ENCODE data around the gene NOPCHAP1.

The NOPCHAP1 gene

DNA sequence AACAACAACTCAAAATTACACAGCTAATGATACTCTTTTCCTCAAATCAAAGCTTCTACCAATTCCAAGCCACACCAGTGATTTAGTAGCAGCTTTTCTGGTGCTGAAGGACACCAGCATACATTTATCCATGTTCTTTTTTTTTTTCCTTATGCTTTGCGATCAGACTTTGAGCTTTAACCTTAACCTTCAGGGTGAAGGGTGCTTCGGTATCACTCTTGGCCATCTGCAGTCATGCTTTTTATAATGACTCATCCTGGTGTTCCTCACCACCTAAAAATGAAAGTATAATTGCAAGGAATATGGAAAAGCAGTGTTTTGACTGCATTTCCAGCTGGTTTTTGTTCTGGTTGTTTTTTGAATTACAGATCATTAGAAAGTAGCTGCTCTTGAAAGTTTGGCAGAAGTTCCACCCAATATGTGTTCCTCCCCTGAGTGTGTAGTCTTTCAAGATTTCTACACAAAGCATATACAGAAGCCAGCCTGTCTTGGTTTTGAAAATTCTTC is 26.7 kb upstream of the NOPCHAP1 start:
- H3K4me1 ChIP-seq (ENCODE audit: control insufficient read depth in 1 of 2, insufficient read depth in 1 of 2, low read depth in 1 of 2, low read length in 1 of 2), result peaks cover 11 to 14% of the 10 kb centered on the region in 2 experiments
- no peaks in the 10 kb centered on the region for H3K9me3 ChIP-seq
- H3K27me3 ChIP-seq, result peaks cover 91% of the 10 kb centered on the region
- H3K27ac ChIP-seq, result no peak overlapping the region
- no peak overlapping the region for H3K4me3 ChIP-seq (ENCODE audit: low read depth in 1 of 2, low read length in 1 of 2)
- H3K36me3 ChIP-seq, result no peaks in the 10 kb centered on the region
- TF ChIP-seq, protein P1, sequence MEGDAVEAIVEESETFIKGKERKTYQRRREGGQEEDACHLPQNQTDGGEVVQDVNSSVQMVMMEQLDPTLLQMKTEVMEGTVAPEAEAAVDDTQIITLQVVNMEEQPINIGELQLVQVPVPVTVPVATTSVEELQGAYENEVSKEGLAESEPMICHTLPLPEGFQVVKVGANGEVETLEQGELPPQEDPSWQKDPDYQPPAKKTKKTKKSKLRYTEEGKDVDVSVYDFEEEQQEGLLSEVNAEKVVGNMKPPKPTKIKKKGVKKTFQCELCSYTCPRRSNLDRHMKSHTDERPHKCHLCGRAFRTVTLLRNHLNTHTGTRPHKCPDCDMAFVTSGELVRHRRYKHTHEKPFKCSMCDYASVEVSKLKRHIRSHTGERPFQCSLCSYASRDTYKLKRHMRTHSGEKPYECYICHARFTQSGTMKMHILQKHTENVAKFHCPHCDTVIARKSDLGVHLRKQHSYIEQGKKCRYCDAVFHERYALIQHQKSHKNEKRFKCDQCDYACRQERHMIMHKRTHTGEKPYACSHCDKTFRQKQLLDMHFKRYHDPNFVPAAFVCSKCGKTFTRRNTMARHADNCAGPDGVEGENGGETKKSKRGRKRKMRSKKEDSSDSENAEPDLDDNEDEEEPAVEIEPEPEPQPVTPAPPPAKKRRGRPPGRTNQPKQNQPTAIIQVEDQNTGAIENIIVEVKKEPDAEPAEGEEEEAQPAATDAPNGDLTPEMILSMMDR (IDR thresholded peaks at IDR 0.05), result no peak

DNA sequence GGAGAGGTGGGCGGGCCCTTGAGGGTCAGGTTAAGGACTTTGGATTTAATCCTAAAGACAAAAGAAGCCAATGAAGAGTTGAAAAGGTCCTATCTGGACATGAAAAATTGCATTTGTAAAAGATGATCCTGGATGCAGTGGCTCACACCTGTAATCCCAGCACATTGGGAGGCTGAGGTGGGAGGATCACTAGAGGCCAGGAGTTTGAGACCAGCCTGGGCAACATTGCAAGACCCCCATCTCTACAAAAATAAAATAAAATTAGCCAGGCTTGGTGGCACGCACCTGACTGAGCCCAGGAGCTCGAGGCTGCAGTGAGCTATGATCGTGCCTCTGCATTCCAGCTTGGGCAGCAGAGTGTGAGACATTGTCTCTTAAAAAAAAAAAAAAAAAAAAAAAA is 25.7 kb upstream of the NOPCHAP1 start:
- Histone ChIP-seq H3K4me3 (ENCODE audit: low read depth in 1 of 2, low read length in 1 of 2) (no peak overlapping the region), H3K4me1 (ENCODE audit: control insufficient read depth in 1 of 2, insufficient read depth in 1 of 2, low read depth in 1 of 2, low read length in 1 of 2) (peaks cover 11 to 14% of the 10 kb centered on the region in 2 experiments), H3K27ac (no peak overlapping the region), H3K27me3 (peaks cover 86% of the 10 kb centered on the region), H3K9me3 (no peaks in the 10 kb centered on the region), H3K36me3 (no peaks in the 10 kb centered on the region)
- TF ChIP-seq, protein P1 (IDR thresholded peaks at IDR 0.05), result no peak

DNA sequence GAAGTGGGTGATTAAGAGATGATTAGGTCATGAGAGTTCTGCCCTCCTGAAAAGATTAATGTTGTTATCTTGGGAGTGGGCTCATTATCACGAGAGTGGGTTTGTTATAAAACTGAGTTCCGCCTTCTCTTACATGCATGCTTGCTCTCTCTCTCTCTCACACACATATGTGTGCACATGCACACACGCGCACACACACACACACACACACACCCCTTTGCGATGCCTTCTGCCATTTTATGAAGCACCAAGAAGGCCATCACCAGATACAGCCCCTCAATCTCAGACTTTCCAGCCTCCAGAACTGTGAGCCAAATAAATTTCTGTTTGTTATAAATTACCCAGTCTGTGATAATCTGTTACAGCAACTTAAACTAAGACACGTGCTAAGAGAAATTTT is 22.4 kb upstream of the NOPCHAP1 start:
- Histone ChIP-seq H3K27ac (no peak overlapping the region), H3K27me3 (peaks cover 53% of the 10 kb centered on the region), H3K4me1 (ENCODE audit: control insufficient read depth in 1 of 2, insufficient read depth in 1 of 2, low read depth in 1 of 2, low read length in 1 of 2) (peaks cover 1 to 3% of the 10 kb centered on the region in 2 experiments), H3K36me3 (no peaks in the 10 kb centered on the region), H3K4me3 (ENCODE audit: low read depth in 1 of 2, low read length in 1 of 2) (no peak overlapping the region), H3K9me3 (no peaks in the 10 kb centered on the region)
- TF ChIP-seq, protein P1 (IDR thresholded peaks at IDR 0.05), result no peak

DNA sequence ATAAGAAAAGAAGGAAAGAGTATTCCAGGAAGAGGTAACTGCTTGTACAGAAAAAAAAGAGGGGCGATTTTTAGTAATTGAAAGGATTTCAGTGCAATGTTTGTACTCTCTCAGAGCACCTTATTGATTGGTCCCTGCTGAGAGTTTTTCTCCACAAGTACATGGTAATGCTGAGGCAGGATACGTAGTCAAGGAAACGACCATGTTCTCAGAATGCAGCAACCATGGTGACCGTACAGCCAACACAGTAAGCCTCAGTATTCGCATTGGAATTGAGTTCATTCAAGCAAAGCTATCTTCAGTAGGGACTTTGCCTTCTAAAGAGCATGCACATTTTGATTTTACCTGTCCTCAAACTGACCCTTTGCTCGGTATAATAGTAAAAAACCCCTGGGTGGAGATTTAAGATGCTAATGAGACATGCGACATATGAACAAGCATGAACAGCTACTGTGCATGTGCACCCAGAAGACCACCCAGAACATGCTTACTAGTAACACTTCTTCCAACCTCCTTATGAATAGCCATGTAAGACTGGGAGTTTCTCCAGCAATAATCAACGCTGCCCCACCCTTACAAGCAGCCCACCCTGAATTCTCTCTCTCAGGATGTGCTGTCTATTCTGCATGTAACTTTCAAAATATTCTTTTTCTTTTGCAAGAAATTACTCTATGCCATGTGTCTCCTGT is 21.8 kb upstream of the NOPCHAP1 start:
- Histone ChIP-seq H3K9me3 (no peaks in the 10 kb centered on the region), H3K27me3 (peaks cover 47% of the 10 kb centered on the region), H3K4me3 (ENCODE audit: low read depth in 1 of 2, low read length in 1 of 2) (no peak overlapping the region), H3K36me3 (no peaks in the 10 kb centered on the region), H3K4me1 (ENCODE audit: control insufficient read depth in 1 of 2, insufficient read depth in 1 of 2, low read depth in 1 of 2, low read length in 1 of 2) (no peaks in the 10 kb centered on the region), H3K27ac (no peak overlapping the region)
- TF ChIP-seq, protein P1 (IDR thresholded peaks at IDR 0.05), result no peak

DNA sequence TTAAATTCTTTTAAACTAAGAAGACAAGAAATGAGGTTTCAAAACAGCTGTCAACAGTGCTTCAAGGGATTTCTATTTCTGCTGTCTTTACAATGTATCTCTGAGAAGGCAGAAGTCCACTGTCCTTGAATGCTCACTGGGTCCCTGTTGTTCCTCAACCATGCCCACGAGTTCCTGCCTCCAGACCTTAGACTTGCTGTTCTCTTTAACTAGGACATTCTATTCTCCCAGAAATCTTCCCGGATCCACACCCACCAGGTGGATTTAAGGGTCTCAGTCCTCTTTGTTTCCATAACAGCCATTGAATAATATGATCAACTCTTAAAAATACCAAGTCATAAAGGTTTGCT is 21.3 kb upstream of the NOPCHAP1 start:
- H3K4me1 ChIP-seq (ENCODE audit: control insufficient read depth in 1 of 2, insufficient read depth in 1 of 2, low read depth in 1 of 2, low read length in 1 of 2), result no peaks in the 10 kb centered on the region
- H3K4me3 ChIP-seq (ENCODE audit: low read depth in 1 of 2, low read length in 1 of 2), result no peak overlapping the region
- TF ChIP-seq, protein P1 (IDR thresholded peaks at IDR 0.05), result no peak
- no peak overlapping the region for H3K27ac ChIP-seq
- no peaks in the 10 kb centered on the region for H3K36me3 ChIP-seq
- H3K9me3 ChIP-seq, result no peaks in the 10 kb centered on the region
- peaks cover 42% of the 10 kb centered on the region for H3K27me3 ChIP-seq
